Fibroblast of pulmonary artery (primary cell): ENCODE results near the gene NPS.

ENCODE experiments used
- DNase-seq: peaks from one replicate; pipeline ENCODE4 v3.0.0-alpha.2; 2010; ENCODE audit warnings: low read depth
- H3K4me3 ChIP-seq: replicated peaks from 2 replicates; pipeline ENCODE4 v1.5.1; 2011; ENCODE audit warnings: low read depth, mild to moderate bottlenecking, control low read depth, low read length, moderate library complexity
- CTCF ChIP-seq: IDR thresholded peaks from 2 replicates; pipeline ENCODE4 v1.5.1; 2011; ENCODE audit warnings: mild to moderate bottlenecking, control low read depth, low read length, inconsistent platforms; ENCODE audit errors: missing control alignments

Gene NPS

GRCh38 chr10:127525686-127526085 is 23.4 kb upstream of the NPS start:
- DNase-seq: no peak
- TF ChIP-seq CTCF: no peak
- H3K4me3 ChIP-seq: no peak overlapping the region

DNA sequence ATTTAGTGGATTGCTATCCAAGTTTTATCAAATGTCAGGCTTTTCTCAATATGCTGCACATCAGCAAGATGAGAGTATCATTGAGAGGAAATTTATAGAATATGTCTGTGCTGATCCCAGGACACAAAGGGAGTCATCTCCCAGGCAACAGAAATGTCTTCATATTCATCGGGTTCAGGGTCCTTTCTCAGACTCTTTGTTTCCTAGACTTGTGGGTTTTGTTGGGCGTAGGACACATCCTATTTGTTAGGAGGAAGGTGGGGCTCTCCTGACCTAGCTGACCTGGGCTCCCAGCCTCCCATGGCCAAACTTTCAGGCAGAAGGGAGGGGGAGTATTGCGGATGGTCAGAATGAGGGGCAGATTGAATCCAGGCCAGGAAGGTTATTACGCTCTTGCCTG is 22.9 kb upstream of the NPS start:
- DNase-seq: no peak
- TF ChIP-seq CTCF: no peak
- no peak overlapping the region for H3K4me3 ChIP-seq

DNA sequence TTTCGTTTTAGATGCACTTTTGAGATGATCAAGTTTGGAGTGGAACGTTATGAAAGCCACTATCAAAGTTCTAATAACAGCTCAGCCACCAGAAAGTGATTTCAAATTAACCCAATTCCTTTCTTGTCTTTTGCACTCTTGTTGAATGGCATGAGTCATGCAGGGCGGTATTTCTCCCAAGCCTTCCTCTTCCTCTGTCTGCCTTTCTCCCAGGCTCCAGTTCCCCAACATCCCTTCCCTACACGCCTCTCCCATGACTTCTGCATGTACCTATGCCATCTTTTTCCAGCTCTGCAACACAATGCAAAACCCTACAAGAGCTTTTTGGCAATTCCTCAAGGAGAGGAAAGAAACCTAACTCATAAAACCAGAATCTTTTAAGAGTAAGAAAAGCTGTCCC is 21.8 kb upstream of the NPS start:
- TF ChIP-seq CTCF: no peak
- DNase-seq: no peak
- H3K4me3 ChIP-seq: no peak overlapping the region

GRCh38 chr10:127527891-127528290 is 21.2 kb upstream of the NPS start:
- TF ChIP-seq CTCF: no peak
- DNase-seq: no peak
- H3K4me3 ChIP-seq: no peak overlapping the region

DNA sequence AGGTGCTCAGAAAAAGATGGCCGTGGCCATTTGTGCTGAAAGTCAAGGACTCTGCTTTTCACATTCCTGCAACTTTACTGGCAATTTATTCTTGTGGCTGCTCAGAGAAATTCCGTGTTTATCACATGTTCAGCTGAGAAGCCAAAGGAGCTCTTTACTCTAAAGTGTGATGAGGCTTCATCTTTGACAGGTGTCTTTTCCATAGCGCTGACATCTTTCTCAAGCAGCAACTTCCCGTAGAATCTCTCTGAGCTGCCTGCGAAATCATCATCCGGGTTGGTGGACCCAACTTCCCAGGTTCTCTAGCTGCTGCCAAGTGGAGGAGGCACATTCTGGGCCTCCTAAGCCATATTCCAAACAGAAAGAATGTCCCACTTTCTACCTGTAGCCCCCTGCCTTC is 16.9 kb upstream of the NPS start:
- TF ChIP-seq CTCF: no peak
- no peak overlapping the region for H3K4me3 ChIP-seq
- DNase-seq: no peak

DNA sequence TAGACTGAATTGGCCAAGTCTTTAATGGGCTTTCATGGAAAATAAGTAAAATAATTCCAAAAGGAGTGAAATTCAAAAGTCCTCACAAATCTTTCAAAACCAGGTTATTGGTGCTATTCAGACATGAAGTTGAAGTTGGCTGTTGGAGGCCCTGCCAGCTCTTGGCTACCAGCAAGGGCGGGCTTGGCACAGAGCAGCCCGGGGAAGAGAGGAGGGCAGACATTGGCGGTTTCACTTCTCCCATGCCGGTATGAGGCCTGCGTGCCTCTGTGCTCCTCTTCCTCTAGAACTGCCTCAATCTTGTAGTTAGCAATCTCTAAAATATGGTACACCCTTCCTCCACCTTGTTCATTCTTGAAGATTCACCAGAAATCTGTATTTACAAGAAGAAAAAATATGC is 16.4 kb upstream of the NPS start:
- no peak for TF ChIP-seq CTCF
- H3K4me3 ChIP-seq: no peak overlapping the region
- no peak for DNase-seq

GRCh38 chr10:127534074-127534473 is 15.0 kb upstream of the NPS start:
- TF ChIP-seq CTCF: no peak
- H3K4me3 ChIP-seq: no peak overlapping the region
- DNase-seq: no peak
